ENCODE results near the gene CFHR4. TPM values are rescaled to one million over a fixed set of nuclear protein-coding genes. Genes with fewer than 3 reads are reported as not detected.
"Not testable (repeated sequence)": the region's sequence is repeated elsewhere in the genome, so short reads cannot be mapped to it uniquely, and the experiment has no call there.

The CFHR4 gene
- not detected in 2 replicates for total RNA-seq (2021)
- long read RNA-seq: 0 reads

DNA sequence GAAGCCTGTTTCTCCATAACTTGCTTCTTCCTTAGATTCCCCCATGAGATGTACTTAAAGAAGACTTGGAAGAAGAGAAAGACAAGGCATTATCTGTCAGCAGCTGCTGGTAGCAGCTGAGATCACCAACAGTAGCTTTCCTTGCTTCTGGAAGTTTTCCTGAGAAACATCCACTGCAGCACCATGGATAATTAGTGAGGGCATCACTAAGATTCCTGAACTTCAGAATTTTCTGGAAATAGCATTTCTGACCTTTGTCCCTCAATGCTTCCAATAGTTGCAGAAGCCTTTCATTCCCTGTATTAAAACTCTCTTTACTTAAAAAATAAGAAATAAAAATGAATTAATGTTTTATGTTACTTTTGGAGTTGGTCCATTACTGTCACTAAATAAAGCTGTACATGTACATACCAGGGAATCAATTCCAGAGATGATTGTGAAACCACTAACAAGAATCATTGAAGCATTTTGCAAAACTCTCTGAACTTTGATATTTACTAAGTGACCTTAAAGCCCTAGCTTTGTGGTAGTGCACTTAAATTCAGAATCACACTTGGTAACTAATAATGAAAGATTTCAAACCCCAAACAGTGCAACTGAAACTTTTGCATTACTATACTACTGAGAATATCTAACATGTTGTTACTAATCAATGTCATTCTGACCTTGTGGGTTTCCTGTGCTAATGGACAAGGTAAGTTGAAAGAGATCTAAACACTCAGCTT lies at the start of gene CFHR4:
Gene CFHR4 (plus strand): TSS at position 538 of the 725 bp plus-strand sequence. CDS start 99 bp downstream, at position 637.
- no peak within 1 kb of the TSS for H3K9ac ChIP-seq (ENCODE audit: extremely low read depth, insufficient read length, low read length)
- H3K9me3 Mint-ChIP-seq: peaks cover 8 to 11% of the 10 kb centered on the region in 2 experiments; a peak in 3 of 5 replicates
- H3K4me2 ChIP-seq (ENCODE audit: insufficient read depth, insufficient read length, low read length): no peak within 1 kb of the TSS
- no peak within 1 kb of the TSS for H4K8ac ChIP-seq (replicated peaks; ENCODE audit: insufficient read length, low read depth, low read length)
- H3K27me3 ChIP-seq (ENCODE audit: insufficient read depth, low read length): no peaks in the 10 kb centered on the region
- H3K4me1 Mint-ChIP-seq: no peaks in the 10 kb centered on the region
- no peak within 1 kb of the TSS for H4K91ac ChIP-seq (ENCODE audit: insufficient read length, low read depth, low read length)
- no peak within 1 kb of the TSS for H3K27ac ChIP-seq (ENCODE audit: insufficient read length, low read depth, low read length)
- no peaks in the 10 kb centered on the region for H3K9me3 ChIP-seq (ENCODE audit: control insufficient read depth, low read depth, low read length)
- no peaks in the 10 kb centered on the region for H3K27me3 Mint-ChIP-seq (ENCODE audit: low read depth)
- no peak within 1 kb of the TSS for H2BK20ac ChIP-seq (ENCODE audit: low read depth, low read length, poor library complexity, severe bottlenecking)
- H3K14ac ChIP-seq (ENCODE audit: insufficient read depth, low read length): no peak within 1 kb of the TSS
- no peak within 1 kb of the TSS for H3K4me3 Mint-ChIP-seq
- H2AFZ ChIP-seq (ENCODE audit: low read length): no peak within 1 kb of the TSS
- H3K18ac ChIP-seq (ENCODE audit: insufficient read length, low read depth, low read length): no peak within 1 kb of the TSS
- no peaks in the 10 kb centered on the region for H3K4me1 ChIP-seq (ENCODE audit: insufficient read depth, low read length)
- H3K56ac ChIP-seq (ENCODE audit: insufficient read length, low read depth, low read length): no peak within 1 kb of the TSS
- H2AK5ac ChIP-seq (ENCODE audit: insufficient read length, low read length): no peak within 1 kb of the TSS
- no peak within 1 kb of the TSS for H3K23ac ChIP-seq (ENCODE audit: insufficient read length, low read depth, low read length)
- H2BK5ac ChIP-seq (ENCODE audit: insufficient read length, low read length): no peak within 1 kb of the TSS
- no peak for DNase-seq
- TF ChIP-seq, protein P1, sequence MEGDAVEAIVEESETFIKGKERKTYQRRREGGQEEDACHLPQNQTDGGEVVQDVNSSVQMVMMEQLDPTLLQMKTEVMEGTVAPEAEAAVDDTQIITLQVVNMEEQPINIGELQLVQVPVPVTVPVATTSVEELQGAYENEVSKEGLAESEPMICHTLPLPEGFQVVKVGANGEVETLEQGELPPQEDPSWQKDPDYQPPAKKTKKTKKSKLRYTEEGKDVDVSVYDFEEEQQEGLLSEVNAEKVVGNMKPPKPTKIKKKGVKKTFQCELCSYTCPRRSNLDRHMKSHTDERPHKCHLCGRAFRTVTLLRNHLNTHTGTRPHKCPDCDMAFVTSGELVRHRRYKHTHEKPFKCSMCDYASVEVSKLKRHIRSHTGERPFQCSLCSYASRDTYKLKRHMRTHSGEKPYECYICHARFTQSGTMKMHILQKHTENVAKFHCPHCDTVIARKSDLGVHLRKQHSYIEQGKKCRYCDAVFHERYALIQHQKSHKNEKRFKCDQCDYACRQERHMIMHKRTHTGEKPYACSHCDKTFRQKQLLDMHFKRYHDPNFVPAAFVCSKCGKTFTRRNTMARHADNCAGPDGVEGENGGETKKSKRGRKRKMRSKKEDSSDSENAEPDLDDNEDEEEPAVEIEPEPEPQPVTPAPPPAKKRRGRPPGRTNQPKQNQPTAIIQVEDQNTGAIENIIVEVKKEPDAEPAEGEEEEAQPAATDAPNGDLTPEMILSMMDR (conservative IDR thresholded peaks at IDR 0.05): no peak
- H4K20me1 ChIP-seq (ENCODE audit: control insufficient read depth, insufficient read depth, insufficient read length): no peaks in the 10 kb centered on the region
- no peak within 1 kb of the TSS for H4K5ac ChIP-seq (ENCODE audit: insufficient read length, low read depth, low read length)
- no peaks in the 10 kb centered on the region for H3K79me2 ChIP-seq (ENCODE audit: insufficient read depth, low read length)
- H3T11ph ChIP-seq (ENCODE audit: low read length): no peak within 1 kb of the TSS
- H3K4ac ChIP-seq (ENCODE audit: low read depth, low read length): no peak within 1 kb of the TSS
- H2BK15ac ChIP-seq (ENCODE audit: low read depth, low read length): no peak within 1 kb of the TSS
- H3K79me1 ChIP-seq (ENCODE audit: insufficient read depth, low read depth, low read length, poor library complexity, severe bottlenecking): no peaks in the 10 kb centered on the region
- H2BK12ac ChIP-seq (ENCODE audit: insufficient read length, low read depth, low read length): no peak within 1 kb of the TSS
- H3K36me3 Mint-ChIP-seq (ENCODE audit: insufficient read depth in 1 of 3, low read depth in 3 of 3): peaks cover 0 to 7% (median 4%) of the 10 kb centered on the region in 3 experiments; a peak in 3 of 7 replicates
- H2BK120ac ChIP-seq (ENCODE audit: low read depth, low read length, poor library complexity, severe bottlenecking): no peak within 1 kb of the TSS
- H3K27ac Mint-ChIP-seq: no peak within 1 kb of the TSS; a peak in 1 of 7 replicates
- H3K23me2 ChIP-seq (ENCODE audit: insufficient read length, low read depth, low read length, poor library complexity, severe bottlenecking): no peaks in the 10 kb centered on the region

DNA sequence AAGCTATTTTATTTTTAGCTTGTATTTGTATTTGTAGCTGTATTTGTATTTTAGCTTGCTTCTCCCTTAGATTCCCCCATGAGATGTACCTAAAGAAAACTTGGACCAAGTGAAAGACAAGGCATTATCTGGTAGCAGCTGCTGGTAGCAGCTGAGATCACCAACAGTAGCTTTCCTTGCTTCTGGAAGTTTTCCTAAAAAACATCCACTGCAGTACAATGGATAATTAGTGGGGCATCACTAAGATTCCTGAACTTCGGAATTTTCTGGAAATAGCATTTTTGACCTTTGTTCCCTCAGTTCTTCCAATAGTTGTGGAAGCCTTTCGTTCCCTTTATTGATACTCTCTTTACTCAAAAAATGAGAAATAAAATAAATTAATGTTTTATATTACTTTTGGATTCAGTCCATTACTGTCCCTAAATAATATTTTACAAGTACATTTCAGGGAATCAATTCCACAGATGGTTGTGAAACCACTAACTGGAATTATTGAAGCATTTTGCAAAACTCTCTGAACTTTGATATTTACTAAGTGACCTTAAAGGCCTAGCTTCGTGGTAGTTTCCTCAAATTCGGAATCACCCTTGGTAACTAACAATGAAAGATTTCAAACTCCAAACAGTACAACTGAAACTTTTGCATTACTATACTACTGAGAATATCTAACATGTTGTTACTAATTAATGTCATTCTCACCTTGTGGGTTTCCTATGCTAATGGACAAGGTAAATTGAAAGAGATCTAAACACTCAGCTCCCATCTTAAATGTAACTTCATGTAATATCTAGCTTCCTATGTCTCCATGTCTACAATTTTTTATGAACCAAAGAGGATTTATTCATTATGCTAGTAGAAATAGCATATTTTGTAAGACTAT lies 38.0 kb upstream of the CFHR4 start:
- not testable (repeated sequence) for H3K4me3 Mint-ChIP-seq; H3K27me3 Mint-ChIP-seq (ENCODE audit: low read depth); H3K9me3 ChIP-seq (ENCODE audit: control insufficient read depth, low read depth, low read length); H3K27ac ChIP-seq (ENCODE audit: insufficient read length, low read depth, low read length); H3K56ac ChIP-seq (ENCODE audit: insufficient read length, low read depth, low read length); H2AFZ ChIP-seq (ENCODE audit: low read length); H4K91ac ChIP-seq (ENCODE audit: insufficient read length, low read depth, low read length); H2AK5ac ChIP-seq (ENCODE audit: insufficient read length, low read length); H4K20me1 ChIP-seq (ENCODE audit: control insufficient read depth, insufficient read depth, insufficient read length); H2BK12ac ChIP-seq (ENCODE audit: insufficient read length, low read depth, low read length); H2BK15ac ChIP-seq (ENCODE audit: low read depth, low read length); H3K27me3 ChIP-seq (ENCODE audit: insufficient read depth, low read length); H2BK20ac ChIP-seq (ENCODE audit: low read depth, low read length, poor library complexity, severe bottlenecking); H2BK5ac ChIP-seq (ENCODE audit: insufficient read length, low read length); H3K4ac ChIP-seq (ENCODE audit: low read depth, low read length); DNase-seq; H2BK120ac ChIP-seq (ENCODE audit: low read depth, low read length, poor library complexity, severe bottlenecking); H3K18ac ChIP-seq (ENCODE audit: insufficient read length, low read depth, low read length); H3K27ac Mint-ChIP-seq; H3K4me1 Mint-ChIP-seq; H3K79me2 ChIP-seq (ENCODE audit: insufficient read depth, low read length); H4K5ac ChIP-seq (ENCODE audit: insufficient read length, low read depth, low read length); H3K14ac ChIP-seq (ENCODE audit: insufficient read depth, low read length); H3T11ph ChIP-seq (ENCODE audit: low read length); H3K79me1 ChIP-seq (ENCODE audit: insufficient read depth, low read depth, low read length, poor library complexity, severe bottlenecking); H3K36me3 Mint-ChIP-seq (ENCODE audit: insufficient read depth in 1 of 3, low read depth in 3 of 3); H3K9ac ChIP-seq (ENCODE audit: extremely low read depth, insufficient read length, low read length); H3K9me3 Mint-ChIP-seq; H3K4me2 ChIP-seq (ENCODE audit: insufficient read depth, insufficient read length, low read length); H3K4me1 ChIP-seq (ENCODE audit: insufficient read depth, low read length); H3K23me2 ChIP-seq (ENCODE audit: insufficient read length, low read depth, low read length, poor library complexity, severe bottlenecking); H3K23ac ChIP-seq (ENCODE audit: insufficient read length, low read depth, low read length); H4K8ac ChIP-seq (replicated peaks; ENCODE audit: insufficient read length, low read depth, low read length)
- WGBS (ENCODE audit: extremely low coverage, insufficient read length, low lambda C conversion rate): no CpG with 5 or more reads among the region's 4 CpGs
